GM19099 (cell line): Measurements from ENCODE around the gene ABCG1.

ENCODE experiments used
- POLR2A ChIP-seq: IDR thresholded peaks from 3 replicates; pipeline ENCODE4 v1.6.1; 2011; ENCODE audit warnings: low read depth; ENCODE audit not compliant: insufficient read length; ENCODE audit errors: extremely low read depth

Gene ABCG1

DNA sequence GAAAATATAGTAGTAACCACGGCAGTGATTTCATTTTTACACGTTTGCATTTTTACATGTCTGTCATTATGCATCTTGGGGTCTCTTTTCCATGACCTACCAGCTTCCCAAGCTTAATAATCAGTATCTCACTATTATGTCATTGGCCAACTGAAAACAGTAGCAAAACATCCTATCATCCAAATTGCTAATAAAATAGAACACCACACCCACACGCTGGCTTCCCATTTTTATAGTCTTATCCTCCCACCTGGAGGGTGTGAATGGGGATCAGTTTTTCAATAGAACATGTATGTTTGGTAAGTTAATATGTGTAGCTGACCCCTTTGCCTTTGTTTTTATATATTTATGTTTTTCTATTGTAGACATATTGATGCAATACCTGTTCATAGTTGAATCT lies 84.5 kb downstream of the ABCG1 start:
- no peak for TF ChIP-seq POLR2A

DNA sequence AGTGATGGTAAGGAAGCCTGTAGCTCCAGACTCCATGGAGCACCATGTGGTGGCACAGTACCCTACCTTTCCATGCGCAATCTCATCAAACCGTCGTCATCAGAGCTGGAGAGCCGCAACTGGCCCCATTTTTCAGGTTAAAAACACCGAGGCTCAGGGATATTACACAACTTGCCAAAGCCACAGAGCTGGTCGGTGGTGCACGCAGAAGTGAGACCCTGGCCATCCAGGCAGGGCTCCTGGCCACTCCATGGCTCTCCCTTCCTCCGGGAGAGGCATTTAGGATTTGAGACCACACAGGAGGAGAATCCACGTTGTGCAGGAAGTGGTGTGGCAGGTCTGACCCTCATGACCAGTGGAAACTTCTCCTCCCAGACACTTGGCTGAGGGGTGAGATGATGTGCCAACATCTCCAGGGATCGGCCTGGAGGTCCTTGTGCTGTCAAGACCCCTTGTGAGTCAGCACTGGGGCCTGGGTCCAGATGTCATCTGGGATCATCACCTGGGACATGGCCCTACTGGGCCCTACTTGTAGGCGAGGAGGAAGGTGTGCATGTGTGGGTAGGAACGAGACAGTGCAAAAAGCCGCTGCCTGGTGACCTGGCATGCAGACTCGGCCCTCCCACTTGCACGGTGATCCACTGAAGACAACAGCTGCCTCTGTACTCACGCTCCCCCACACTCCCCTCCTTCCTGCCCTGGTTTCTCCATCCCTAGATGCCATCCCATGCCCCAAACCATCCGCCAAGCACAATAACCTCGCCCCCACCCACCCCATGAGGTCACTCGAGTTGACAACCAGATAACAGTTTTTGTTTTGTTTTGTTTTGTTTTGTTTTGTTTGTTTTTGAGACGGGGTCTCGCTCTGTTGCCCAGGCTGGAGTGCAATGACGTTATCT lies 85.9 kb downstream of the ABCG1 start:
- TF ChIP-seq POLR2A, result no peak

DNA sequence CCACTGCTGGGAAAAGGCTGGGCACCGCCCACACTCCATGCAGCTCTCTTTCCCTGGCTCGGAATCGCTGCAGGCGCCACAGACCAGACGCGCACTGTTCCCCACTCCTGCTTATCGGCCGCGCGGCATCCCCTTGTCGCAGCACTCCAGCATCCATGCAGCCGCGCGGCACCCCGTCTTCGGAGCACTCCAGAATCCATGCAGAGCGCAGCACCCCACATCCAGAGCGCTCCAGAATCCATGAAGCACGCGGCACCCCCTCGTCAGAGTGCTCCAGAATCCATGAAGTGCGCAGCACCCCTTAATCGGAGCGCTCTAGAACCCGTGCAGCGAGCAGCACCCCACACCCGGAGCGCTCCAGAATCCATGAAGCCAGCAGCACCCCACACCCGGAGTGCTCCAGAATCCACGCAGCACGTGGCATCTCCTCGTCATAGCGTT lies 86.8 kb downstream of the ABCG1 start:
- TF ChIP-seq POLR2A, result no peak

DNA sequence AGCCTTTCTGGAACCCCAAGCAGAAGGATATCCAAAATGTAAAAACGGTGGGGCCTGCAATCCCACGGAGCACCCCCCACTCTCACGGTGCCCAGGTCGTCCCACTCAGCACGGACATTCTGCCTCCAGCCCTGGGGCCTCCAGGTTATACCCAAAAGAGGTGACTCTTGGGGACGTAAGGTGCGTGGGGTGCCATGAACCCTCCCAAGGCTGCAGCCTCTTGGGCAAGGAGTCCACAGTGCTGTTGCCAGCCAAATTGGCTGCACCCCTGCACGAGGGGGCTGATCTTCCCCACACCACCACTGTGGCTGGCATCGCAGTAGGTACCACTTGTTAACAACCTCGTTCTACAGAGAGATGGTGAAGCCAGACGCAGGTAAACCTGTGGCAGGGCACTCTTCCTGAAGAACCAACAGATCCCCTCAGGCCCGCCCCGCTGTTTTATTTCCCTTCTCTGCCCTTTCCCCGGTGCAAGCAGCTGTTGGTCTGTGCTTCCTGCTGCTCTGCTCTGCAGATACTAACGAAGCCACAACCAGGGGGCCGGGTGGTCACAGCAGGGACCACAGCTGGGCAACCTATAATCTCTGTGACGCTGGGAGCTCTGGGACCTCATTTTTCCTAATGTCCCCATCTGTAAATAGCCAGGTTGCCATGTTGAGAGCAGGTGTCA lies 87.6 kb downstream of the ABCG1 start:
- no peak for TF ChIP-seq POLR2A

DNA sequence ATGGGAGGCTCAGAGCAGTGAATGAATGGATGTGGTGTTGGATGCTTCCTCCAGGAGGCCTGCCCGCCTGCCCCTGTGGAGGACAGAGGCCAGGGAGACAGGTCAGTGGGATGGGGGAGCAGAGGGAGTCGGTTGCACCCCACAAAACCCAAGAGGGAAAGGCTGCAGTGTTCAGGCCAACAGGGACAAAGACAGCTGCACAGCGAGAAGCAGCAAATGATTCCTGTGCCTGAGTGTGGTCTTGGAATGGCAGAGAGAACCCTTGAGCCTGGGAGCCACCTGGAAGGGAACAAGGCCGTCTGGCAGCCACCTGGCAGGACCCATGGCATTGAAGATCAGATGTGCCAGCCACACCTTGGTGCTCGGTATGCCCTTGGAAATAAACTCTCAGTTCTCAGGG lies 88.2 kb downstream of the ABCG1 start:
- no peak for TF ChIP-seq POLR2A

DNA sequence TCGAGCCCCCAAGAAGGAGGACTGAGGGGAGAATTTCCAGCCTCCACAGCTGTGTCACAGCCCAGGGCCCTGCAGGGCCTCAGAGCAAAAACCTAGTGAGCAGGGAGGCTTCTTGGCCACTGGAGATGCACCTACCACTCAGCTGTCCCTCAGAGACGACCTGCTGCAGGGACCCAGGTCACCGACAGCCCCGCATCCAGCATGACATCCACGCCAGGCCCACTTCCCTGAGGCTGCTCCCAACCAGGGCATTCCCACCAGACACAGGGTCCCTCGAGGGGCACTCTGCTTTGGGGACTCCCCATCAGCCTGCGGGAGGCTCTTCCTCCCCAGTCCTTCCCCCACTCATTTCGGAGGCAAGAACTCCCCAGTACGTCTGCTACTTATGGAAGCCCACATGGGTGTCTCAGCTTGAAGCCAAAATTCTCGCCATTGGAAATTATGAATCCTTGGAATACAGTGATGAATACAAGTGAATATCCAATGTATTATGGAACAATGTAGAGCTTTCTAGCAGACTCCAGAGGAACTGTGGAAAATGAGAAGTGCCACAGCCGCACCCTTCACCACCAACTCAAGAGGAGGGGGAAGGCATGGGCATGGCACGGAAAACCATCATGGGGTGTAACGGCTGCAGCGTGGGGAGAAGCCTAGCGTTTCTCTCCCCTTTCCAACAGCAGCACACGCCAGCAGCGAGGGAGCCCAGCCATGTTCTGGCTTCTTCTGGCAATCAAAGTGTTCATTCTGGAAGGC lies 89.4 kb downstream of the ABCG1 start:
- TF ChIP-seq POLR2A, result no peak

DNA sequence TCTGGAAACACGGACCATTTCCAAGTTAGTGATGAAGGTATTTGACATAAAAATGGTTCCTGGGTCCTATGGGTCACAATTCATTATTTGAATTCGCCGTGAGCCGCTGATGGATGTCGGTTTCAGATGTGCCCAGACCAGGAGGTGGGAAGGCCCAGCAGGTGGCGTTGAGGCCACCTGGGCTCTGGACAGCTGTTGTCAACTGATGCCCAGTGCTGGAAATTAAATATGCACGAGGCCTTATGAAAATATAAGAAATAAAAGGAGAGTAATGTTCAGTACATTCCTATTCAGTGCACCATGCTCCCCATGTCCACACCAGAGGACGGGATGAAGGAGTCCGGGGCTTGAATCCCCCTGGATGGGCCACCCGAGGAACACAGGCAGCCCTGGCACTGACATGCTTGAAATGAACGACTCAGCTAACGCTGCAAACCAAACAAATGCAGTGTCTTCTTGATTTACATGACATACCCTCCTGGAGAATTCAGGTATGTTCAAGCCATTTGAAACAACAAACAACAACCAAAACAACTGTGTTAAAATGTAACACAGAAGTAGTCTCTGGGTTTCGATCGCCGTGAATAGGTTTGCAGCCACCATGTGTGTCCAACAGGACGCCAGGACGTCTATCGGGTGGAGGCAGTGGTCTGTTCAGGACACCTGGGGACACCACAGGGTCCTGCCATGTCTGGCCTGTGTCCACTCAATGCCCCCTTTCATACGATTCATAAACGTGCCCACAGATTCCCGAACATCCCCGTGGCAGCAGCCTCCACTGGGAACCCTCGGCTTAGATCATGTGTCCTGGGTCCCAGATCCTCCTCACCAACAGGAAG lies 90.2 kb downstream of the ABCG1 start:
- TF ChIP-seq POLR2A, result no peak

DNA sequence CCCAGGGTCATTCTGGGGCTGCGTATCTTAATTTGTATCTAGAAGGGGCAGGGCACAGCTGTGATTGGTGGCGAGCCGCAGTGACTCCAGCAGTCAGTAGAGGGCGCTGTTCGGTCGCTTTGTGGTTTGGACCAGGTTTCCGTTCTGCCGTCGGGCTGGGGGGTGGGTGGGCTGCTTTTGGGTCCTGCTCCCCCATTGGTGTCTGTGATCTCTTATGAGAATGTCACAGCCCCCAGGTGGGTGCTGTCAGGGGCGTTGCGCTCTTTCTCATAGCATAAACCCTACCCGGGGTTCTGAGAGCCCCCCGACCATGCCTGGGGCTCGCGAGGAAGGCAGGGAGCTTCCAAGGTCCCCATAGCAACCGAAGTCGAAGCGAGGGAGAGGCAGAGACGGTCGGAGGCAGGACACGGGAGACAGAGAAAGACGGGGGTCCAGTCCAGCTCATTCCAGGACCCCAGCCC lies 90.8 kb downstream of the ABCG1 start:
- no peak for TF ChIP-seq POLR2A

DNA sequence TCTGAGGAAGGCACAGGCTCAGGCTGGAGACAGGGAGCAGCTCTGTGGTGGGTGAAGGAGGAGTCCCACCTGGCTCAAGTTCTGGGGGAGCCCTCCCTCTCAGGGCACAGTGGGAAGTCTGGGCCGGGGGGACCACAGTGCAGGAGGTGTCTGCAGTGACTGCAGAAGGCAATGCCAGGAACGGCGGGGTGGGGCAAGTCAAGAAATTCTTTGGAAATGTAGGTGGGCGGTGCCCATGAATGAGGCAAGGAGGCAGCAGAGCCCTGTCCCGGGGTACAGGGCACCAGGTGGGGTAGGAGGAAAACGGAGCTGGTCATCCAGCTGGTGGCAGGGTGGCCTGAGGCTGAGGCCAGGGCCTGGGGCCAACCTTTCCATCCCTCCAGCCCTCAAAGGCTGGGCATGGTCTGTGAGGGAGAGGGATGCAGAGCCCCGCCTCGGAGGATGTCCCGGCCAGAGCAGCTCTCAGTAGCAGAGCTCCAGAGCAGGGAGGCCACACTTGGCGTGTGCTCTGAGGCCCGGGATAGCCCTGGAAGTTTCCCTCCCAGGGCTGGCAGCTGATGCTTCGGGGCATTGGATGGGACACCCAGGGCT lies 91.6 kb downstream of the ABCG1 start:
- no peak for TF ChIP-seq POLR2A

DNA sequence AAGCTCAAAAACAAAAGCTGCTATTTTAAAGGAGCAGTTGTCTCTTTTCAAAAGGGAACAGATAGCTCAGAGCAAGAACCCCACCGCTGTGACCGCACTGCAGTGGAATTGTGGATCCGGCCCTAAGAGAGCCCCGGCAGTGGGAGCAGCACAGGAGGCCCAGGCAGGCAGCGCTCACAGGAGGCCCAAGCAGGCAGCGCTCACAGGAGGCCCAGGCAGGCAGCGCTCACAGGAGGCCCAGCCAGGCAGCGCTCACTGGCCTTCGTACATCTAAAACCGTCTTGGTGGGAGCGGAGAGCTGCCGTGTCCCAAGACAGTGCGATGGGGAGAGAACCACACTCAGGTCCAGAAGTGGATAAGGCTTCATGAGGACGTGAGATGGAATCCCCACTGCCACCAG lies 92.2 kb downstream of the ABCG1 start:
- TF ChIP-seq POLR2A, result no peak

DNA sequence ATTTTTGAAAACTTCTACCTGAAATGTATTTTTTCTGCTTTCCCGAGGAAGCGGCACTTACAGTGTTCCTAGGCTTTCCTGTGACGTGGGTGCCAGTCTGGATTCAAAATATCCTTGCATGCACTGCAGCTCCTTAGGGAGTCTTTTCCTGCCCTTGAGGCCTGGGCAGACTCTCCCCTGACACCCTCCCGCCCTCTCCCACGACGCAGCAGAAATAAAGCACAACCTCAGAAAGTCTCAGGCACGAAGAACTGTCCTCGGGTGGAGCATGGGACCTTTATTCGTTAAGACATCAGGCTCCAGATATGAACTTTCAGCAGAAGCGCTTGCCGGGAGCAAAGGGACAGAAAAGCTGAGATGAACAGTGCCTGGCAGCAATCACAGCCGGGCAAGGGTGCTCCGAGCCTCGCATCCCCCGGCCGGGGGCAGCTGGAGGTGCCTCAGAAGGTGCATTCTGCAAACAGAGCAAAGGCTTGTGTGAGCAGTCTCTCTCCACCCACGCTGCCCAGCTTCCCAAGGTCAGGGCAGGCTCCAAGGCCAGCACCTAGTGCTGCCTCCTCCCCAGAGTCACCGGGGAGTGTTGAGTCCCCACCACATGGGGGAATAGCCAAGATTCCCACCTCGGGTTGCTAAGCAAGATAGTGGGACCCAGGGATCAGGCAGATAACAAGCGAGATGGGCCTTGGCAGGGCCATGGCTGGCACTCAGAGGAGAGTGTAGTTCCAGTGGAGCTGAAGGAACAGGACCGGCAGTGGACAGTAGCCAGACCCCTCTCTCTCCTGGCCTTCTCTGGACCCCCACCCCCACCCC lies 93.1 kb downstream of the ABCG1 start:
- TF ChIP-seq POLR2A, result no peak

DNA sequence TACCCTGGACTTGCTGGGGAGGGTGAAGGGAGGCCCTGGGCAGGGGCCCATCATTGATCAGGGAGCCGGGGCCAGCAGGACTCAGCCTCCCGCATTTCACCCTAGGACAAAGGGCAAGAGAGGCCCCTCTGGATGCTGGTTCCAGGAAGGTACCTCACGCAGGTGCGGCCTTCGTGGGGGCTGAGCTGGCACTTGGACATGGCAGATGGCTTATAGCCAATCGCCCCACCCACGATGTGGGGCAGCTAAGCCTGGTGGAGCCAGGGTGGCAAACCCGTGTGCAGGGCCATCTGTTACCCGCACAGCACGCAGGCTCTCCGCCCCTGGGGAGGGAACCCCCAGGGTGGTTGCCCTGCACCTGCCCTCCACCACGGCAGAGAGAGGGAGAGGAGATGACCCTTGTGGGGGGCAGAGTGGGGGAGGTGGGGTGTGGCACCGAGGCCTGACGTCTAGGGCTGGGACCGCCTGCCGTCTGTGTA lies 93.7 kb downstream of the ABCG1 start:
- TF ChIP-seq POLR2A, result no peak

DNA sequence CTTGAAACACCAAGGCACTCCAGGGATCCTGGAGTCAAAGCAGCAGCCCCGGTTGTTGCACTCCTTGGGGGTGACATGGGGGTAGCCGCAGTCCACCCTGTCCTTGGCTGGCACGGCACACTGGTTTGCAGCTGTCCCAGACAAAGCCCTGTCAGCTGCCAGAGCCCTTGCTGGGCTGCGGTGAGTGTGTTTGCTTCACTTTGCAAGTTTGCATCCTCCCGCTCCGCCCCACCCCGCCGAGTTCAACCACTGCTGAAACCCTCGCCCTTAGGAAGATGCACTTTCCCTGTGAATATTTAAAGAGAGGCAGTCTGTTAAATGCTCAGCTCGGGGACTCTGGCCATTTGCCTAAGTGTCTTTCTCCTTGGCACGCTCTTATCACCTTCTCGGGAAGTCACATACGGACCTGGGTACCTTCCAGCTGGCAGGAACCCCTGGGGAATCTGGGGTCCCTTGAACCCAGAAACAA lies 94.6 kb downstream of the ABCG1 start:
- no peak for TF ChIP-seq POLR2A
